BJ (cell line): ENCODE measurements around the gene SLC22A1. TPM values are rescaled to one million over a fixed set of nuclear protein-coding genes. Genes with fewer than 3 reads are reported as not detected.

Experiments
- CTCF ChIA-PET: fragments of 350-600 bp; formaldehyde crosslinking; extraction: SDS; loops from one replicate; lab custom pipeline; 2021; ENCODE audit warnings: antibody characterized with exemption, inconsistent platforms; lab: Yijun Ruan, JAX
- POLR2A ChIA-PET: fragments of 300-600 bp; sonication (Branson Sonifier 250); formaldehyde crosslinking; extraction: SDS; loops from one replicate; lab custom pipeline; 2021; ENCODE audit warnings: antibody characterized with exemption; lab: Charles Lee
- DNase-seq: peaks from one replicate; pipeline ENCODE4 v3.0.0-alpha.2; 2011; ENCODE audit warnings: low read depth
- H3K27me3 ChIP-seq: 2 replicates; pipeline ENCODE4 v1.6.0; 2011; ENCODE audit warnings: low read length; ENCODE audit not compliant: control insufficient read depth, insufficient read depth
- H3K36me3 ChIP-seq: 2 replicates; pipeline ENCODE4 v1.5.1; 2011; ENCODE audit warnings: low read length; ENCODE audit not compliant: control insufficient read depth, insufficient read depth
- H3K4me3 ChIP-seq: 2 replicates; pipeline ENCODE4 v1.5.1; 2011; ENCODE audit warnings: low read depth, mild to moderate bottlenecking, control low read depth, low read length
- polyA plus RNA-seq: library from polyadenylated mRNA; depleted of rRNA; stranded (reverse); fragments of >200 nt; gene quantifications from 2 replicates; pipeline ENCODE4 v1.2.3, GENCODE V29; 2011
- TF ChIP-seq, protein P1 (sequence below): IDR thresholded peaks from 2 replicates; pipeline ENCODE4 v1.5.1; 2011; ENCODE audit warnings: low read depth, mild to moderate bottlenecking, control low read depth, inconsistent platforms, low read length, moderate library complexity; ENCODE audit not compliant: insufficient read depth

The SLC22A1 gene
- polyA plus RNA-seq, 1 experiment: 0.11 TPM

DNA sequence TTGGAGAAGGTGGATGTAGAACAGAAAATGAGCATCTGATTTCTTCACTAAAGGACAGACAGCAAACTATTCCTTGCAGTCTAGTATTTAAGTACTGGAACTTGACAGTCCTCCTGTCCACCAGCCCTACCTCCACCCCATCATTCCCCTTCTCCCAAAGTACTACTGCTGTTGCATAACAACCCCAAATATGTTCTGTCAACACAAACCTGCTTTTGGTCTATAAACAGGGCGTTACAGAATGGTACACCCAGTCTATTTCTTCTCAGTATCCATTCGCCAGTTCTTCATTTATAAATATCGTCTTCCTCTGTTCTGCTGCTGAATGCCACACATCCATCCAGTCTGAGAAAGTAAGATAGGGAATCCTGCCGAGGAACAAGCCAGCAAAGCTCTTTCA is 27.7 kb upstream of the SLC22A1 start:
- no peak for DNase-seq
- CTCF ChIA-PET: interaction anchor here (1.0 to 1.4 kb wide), 3 partner anchors 11 to 362 kb away, joined by 3 to 7 read pairs (median 3); no protein-coding TSS in a partner anchor
- Histone ChIP-seq H3K27me3 (no peaks in the 10 kb centered on the region), H3K36me3 (peaks cover 22% of the 10 kb centered on the region), H3K4me3 (no peak overlapping the region)
- POLR2A ChIA-PET: no interaction called here
- TF ChIP-seq, protein P1, sequence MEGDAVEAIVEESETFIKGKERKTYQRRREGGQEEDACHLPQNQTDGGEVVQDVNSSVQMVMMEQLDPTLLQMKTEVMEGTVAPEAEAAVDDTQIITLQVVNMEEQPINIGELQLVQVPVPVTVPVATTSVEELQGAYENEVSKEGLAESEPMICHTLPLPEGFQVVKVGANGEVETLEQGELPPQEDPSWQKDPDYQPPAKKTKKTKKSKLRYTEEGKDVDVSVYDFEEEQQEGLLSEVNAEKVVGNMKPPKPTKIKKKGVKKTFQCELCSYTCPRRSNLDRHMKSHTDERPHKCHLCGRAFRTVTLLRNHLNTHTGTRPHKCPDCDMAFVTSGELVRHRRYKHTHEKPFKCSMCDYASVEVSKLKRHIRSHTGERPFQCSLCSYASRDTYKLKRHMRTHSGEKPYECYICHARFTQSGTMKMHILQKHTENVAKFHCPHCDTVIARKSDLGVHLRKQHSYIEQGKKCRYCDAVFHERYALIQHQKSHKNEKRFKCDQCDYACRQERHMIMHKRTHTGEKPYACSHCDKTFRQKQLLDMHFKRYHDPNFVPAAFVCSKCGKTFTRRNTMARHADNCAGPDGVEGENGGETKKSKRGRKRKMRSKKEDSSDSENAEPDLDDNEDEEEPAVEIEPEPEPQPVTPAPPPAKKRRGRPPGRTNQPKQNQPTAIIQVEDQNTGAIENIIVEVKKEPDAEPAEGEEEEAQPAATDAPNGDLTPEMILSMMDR: no peak

DNA sequence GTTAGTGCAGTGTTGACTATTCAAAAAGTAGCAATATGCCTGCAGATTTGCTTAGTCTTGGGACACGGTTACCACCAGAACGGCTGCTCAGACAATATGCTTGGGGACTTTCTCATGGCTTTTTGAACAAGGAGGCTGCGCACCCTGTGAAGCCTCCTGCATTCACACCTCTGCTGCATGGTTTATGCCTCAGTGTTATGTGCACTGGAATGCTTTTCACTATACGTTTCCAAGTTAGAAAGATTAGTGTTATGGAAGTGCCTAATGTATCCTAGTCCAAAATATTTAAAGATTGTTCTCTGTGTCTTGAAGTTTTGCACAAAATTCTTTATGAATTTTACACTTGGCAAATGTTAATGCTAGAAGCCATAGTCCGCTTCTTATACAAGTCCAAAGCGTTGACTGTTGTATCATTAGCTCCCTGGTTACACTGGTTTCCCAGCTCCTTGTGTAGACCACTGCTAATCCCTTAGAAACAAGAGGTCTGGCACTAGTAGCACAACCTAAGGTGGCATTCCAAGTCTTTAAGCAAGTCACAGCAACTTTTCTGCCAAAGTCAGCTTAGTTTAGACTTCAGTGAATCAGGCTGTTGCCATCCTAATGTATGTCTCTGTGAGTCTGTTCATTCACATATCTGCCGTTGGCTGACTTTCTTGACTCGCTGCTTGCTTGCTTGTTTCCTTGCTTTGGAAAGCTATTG is 26.3 kb upstream of the SLC22A1 start:
- CTCF ChIA-PET: interaction anchor here (1.4 kb wide), 2 partner anchors 9 to 436 kb away, joined by 3 read pairs; no protein-coding TSS in a partner anchor
- TF ChIP-seq, protein P1: no peak

DNA sequence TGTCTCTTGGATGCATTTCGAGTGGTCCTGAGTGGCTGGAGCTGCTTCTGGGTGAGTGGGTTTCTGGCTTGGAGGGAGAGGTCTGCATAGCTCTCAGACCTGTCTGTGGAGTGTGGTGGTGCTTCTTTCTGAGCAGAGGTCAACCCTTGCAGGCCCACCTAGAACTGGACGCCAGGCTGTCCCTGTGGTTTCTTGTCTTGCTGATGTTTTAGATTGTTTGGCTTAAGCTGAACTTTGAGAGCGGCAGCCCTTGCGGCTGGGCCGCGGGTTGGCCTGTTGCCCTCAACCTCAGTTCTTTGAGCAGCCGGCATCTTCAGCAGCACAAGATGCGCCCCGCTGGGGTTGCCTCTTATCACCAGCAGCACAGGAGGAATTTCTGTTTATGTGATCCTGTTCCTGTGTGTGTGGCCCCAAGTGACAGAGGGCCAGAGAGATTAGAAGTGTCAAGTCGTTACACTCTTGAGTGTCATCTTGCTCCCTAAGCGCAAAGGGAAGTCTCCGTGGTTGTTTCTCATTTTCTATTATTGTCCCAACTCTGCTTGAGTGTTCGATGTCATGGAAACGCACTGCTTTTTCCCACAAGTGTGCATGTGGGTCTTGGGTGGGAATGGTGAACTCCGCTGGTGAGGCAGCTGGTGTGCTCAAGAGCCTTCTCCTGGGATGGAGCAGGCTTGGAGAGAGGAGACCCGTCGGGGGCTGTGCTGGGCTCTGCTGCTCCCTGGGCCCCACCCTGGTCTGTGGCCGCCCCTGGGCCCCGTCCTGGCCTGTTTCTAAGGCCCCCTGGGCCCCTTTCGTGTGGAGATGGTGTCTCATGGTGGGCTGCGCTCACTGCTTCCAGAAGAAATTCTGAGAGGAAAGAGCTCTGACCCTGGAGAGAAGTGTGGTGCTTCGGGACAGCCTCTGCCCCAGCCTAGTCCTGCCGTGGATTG is 20.1 kb upstream of the SLC22A1 start:
- ChIA-PET CTCF (interaction anchor here (1.2 to 5.2 kb wide), 2 partner anchors 14 to 354 kb away, joined by 5 to 19 read pairs; no protein-coding TSS in a partner anchor), POLR2A (no interaction called here)
- no peak overlapping the region for H3K4me3 ChIP-seq
- H3K36me3 ChIP-seq: peaks cover 17% of the 10 kb centered on the region
- TF ChIP-seq, protein P1: no peak
- H3K27me3 ChIP-seq: no peaks in the 10 kb centered on the region
- no peak for DNase-seq

More for the DNA sequence above, 26.3 kb upstream of the SLC22A1 start:
- POLR2A ChIA-PET: no interaction called here
- DNase-seq: no peak
- peaks cover 22% of the 10 kb centered on the region for H3K36me3 ChIP-seq
- H3K27me3 ChIP-seq: no peaks in the 10 kb centered on the region
- no peak overlapping the region for H3K4me3 ChIP-seq

DNA sequence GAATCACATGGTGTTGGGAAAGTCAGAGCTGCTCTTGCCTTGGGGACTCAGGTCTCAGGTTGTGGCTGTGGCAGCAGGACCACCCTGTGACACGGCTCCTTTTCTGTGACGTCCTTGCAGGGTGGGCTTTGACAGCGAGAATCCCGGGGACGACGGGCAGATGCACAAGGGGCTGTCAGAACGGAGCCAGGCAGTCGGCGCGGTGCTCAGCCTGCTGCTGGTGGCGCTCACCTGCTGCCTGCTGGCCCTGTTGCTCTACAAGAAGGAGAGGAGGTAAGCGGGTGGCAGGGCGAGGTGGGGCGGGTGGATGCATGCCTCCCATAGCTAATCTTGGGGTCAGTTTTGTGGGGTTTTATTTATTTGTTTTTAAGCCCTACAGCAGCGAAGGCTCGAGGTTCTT is 19.2 kb upstream of the SLC22A1 start:
- no peaks in the 10 kb centered on the region for H3K27me3 ChIP-seq
- no peak overlapping the region for H3K4me3 ChIP-seq
- TF ChIP-seq, protein P1: no peak
- ChIA-PET CTCF (interaction anchor here (1.2 to 5.2 kb wide), 2 partner anchors 14 to 353 kb away, joined by 5 to 19 read pairs; no protein-coding TSS in a partner anchor), POLR2A (no interaction called here)
- DNase-seq: no peak
- H3K36me3 ChIP-seq: peaks cover 17% of the 10 kb centered on the region
